Measurements from ENCODE around the gene PRKCA.

PRKCA gene

DNA sequence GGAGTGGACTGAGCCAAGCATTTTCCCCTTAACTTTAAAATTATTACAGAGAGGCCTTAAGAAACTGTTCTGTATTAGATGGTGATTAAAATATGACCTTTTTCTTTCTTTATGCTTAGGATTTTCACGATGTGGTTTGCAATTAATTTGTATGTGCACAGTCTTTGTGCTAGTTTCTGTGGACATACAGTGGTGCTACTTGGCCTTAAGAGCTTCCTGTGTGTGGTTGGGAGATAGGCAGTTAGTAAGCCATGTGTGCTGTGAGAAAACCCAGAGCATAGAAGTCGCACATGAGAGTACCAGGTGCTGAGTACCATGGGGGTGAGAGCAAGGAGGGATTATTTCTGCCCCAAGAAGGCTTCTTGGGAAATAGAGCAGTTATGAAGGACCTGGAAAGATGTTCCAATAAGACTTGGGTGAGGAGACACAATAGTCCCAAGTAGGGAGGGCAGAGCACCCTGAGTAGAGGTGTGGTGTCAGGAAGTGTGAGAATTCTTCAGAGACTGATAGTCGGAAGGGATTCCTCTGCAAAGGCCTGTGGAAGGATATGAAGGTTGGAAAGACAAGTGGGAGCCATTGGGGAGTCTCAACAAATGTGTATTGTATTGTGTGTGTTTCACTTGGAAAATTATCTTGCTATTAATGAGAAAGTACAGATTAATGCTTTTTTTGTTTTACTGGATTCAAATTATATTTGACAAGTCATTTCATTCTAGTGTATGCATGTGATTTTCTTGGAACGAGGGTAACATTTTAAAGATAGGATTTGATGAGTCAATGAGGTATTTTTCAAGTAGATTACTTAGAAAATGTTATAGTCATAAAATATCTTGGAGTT, 239.9 kb downstream of the PRKCA start:
- H3K4me3 ChIP-seq (ENCODE audit: low read depth, low read length): no peak overlapping the region
- TF ChIP-seq, protein P1, sequence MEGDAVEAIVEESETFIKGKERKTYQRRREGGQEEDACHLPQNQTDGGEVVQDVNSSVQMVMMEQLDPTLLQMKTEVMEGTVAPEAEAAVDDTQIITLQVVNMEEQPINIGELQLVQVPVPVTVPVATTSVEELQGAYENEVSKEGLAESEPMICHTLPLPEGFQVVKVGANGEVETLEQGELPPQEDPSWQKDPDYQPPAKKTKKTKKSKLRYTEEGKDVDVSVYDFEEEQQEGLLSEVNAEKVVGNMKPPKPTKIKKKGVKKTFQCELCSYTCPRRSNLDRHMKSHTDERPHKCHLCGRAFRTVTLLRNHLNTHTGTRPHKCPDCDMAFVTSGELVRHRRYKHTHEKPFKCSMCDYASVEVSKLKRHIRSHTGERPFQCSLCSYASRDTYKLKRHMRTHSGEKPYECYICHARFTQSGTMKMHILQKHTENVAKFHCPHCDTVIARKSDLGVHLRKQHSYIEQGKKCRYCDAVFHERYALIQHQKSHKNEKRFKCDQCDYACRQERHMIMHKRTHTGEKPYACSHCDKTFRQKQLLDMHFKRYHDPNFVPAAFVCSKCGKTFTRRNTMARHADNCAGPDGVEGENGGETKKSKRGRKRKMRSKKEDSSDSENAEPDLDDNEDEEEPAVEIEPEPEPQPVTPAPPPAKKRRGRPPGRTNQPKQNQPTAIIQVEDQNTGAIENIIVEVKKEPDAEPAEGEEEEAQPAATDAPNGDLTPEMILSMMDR (IDR thresholded peaks at IDR 0.05; ENCODE audit: low read depth, low read length): no peak

DNA sequence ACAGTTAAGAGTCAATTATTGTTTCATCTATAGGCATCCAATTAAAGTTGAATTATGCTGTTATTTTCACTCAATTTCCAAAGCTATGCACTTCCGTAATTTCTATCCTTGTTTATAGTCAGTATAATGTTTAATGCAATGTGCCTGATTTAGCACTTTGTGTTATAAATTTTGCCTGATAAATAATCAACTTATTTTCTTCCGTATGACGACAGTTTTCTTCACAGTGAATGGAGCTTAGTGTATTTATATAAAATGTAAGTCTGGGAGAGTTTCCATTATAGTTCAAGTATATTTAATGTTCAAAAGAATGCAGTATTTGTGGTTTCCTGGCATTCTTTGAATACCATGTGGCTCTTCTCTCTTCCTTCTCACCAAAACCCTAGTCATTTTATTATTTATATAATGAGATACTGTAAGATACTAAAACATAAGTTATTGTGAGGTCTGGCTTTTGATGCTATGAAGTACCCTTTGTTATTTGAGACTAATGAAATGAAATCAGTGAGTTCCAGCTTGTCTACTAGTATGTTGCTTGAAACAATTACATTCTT, 240.6 kb downstream of the PRKCA start:
- H3K4me3 ChIP-seq (ENCODE audit: low read depth, low read length): no peak overlapping the region; the same call in 1 of the 2 replicates
- TF ChIP-seq, protein P1 (IDR thresholded peaks at IDR 0.05; ENCODE audit: low read depth, low read length): no peak

DNA sequence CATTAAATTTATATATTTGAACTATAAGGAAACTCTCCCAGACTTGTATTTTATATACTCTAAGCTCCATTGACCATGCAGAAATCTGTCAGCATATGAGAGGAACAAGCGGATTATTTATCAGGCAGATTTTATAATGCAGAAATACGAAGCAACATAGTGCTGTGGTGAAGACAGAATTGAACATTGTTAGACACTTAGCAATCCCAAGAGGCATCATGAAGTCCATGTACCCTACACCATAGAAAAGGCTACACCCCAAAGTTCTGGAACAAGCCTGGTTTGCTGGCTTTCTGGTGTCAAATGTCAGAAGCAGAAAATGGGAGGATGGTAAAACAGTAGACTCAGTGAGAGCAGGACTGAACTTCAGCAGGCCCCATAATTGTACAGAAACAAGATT, 241.1 kb downstream of the PRKCA start:
- TF ChIP-seq, protein P1 (IDR thresholded peaks at IDR 0.05; ENCODE audit: low read depth, low read length): no peak
- H3K4me3 ChIP-seq (ENCODE audit: low read depth, low read length): no peak overlapping the region; the same call in 1 of the 2 replicates

DNA sequence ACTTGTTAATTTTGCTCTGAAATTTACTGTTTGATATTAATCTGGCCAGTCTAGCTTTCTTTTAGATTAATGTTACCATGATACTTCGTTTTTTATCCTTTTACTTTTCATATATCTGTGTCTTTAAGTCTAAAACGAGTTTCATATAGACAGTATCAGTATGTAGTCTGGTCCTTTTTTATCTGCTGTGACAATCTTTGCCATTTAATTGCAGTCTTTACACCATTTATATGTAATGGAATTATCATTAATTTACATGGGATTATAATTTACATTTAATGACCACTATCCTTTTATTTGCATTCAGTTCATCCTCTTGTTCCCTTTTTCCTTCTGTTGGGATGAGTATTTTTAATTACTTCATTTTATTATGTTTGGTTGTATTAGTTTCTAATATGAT, 243.5 kb downstream of the PRKCA start:
- TF ChIP-seq, protein P1 (IDR thresholded peaks at IDR 0.05; ENCODE audit: low read depth, low read length): no peak
- H3K4me3 ChIP-seq (ENCODE audit: low read depth, low read length): no peak overlapping the region

DNA sequence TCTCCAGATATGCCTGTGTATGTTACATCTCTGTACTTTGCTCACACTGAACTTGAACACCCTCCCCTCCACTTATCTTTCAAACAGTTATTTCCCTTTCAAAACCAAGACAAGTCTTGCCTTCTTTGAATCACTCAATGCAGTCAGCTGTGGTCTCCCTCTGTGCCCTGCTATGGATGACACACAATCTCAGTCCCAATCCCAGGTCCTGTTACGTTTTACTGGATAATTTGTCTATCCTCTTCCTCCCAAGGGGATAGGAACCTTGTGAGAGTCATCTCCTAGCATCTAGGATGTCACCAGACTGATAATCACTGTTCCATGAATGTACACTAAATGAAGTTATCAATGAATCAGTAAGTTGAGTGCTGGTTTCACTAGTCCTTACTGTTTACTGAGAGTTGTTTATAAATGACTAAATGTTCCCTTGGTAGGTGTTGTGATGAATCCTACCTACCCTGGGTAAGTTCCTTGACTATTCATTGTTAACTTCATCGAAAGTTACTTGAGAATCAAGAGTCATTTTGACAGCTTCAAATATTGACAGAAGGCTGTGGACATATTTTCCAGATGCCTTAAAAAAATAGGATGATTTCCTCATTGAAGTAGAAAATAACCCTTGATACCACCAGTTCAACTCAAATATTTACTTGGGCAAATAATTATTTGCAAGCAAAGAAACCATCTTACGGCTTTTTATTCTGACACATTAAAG, 244.9 kb downstream of the PRKCA start:
- TF ChIP-seq, protein P1 (IDR thresholded peaks at IDR 0.05; ENCODE audit: low read depth, low read length): no peak
- no peak overlapping the region for H3K4me3 ChIP-seq (ENCODE audit: low read depth, low read length)

- H3K4me3 ChIP-seq (ENCODE audit: low read depth, low read length): no peak overlapping the region
These were observed 245.7 kb downstream of the PRKCA start for GRCh38 chr17:66548158-66548557.

More at GRCh38 chr17:66548158-66548557, 245.7 kb downstream of the PRKCA start:
- TF ChIP-seq, protein P1 (IDR thresholded peaks at IDR 0.05; ENCODE audit: low read depth, low read length): no peak

Measured in WI38 (cell line).